GM04503 (cell line): ENCODE results near the gene RNF214.
"Not testable (repeated sequence)": the region's sequence is repeated elsewhere in the genome, so short reads cannot be mapped to it uniquely, and the experiment has no call there.

Source experiments
- DNase-seq: peaks from one replicate; pipeline ENCODE4 v3.0.0-alpha.2; 2012; ENCODE audit warnings: low read depth

RNF214 gene

GRCh38 chr11:117232092-117232878, at the start of gene RNF214:
Gene RNF214 (plus strand): TSS chr11:117232671. CDS start chr11:117234273, 1,602 bp downstream.
- no peak for DNase-seq

GRCh38 chr11:117183178-117183577, 49.3 kb upstream of the RNF214 start:
- DNase-seq = not testable (repeated sequence)

- no peak for DNase-seq
These were observed 48.6 kb upstream of the RNF214 start for GRCh38 chr11:117183724-117184349.

- no peak for DNase-seq
These were observed 46.6 kb upstream of the RNF214 start for GRCh38 chr11:117185736-117186430.

GRCh38 chr11:117186431-117186761, 46.1 kb upstream of the RNF214 start:
- DNase-seq = no peak

- no peak for DNase-seq
These were observed 45.5 kb upstream of the RNF214 start for GRCh38 chr11:117187007-117187406.

GRCh38 chr11:117187428-117187798, 45.1 kb upstream of the RNF214 start:
- no peak for DNase-seq

- no peak for DNase-seq
These were observed 44.5 kb upstream of the RNF214 start for GRCh38 chr11:117187799-117188481.

GRCh38 chr11:117188620-117189081, 43.8 kb upstream of the RNF214 start:
- DNase-seq = no peak

- no peak for DNase-seq
These were observed 43.1 kb upstream of the RNF214 start for GRCh38 chr11:117189191-117189940.

GRCh38 chr11:117189941-117190544, 42.4 kb upstream of the RNF214 start:
- no peak for DNase-seq

- DNase-seq = no peak
These were observed 40.6 kb upstream of the RNF214 start for GRCh38 chr11:117191680-117192400.

- DNase-seq = no peak
These were observed 40.0 kb upstream of the RNF214 start for GRCh38 chr11:117192401-117192875.

GRCh38 chr11:117193130-117194020, 39.1 kb upstream of the RNF214 start:
- no peak for DNase-seq

GRCh38 chr11:117194267-117194666, 38.2 kb upstream of the RNF214 start:
- DNase-seq = no peak

GRCh38 chr11:117195258-117195657, 37.2 kb upstream of the RNF214 start:
- DNase-seq = no peak

GRCh38 chr11:117195761-117196160, 36.7 kb upstream of the RNF214 start:
- DNase-seq = no peak

GRCh38 chr11:117197006-117197405, 35.5 kb upstream of the RNF214 start:
- DNase-seq = no peak
